RCC 7860 (cell line): Measurements from ENCODE around the gene ADGRA1.
"Not testable (repeated sequence)": the region's sequence is repeated elsewhere in the genome, so short reads cannot be mapped to it uniquely, and the experiment has no call there.

ENCODE experiments used
- DNase-seq: peaks from one replicate; pipeline ENCODE4 v3.0.0-alpha.2; 2015; ENCODE audit warnings: low spot score
- FAIRE-seq: peaks from 2 replicates; lab custom pipeline; 2012; peaks lifted over from hg19 to GRCh38; lab: Jason Lieb, UNC

The ADGRA1 gene

GRCh38 chr10:133110133-133110532, 22.4 kb downstream of the ADGRA1 start:
- FAIRE-seq (no peak), DNase-seq (peak; percentile 29)

DNA sequence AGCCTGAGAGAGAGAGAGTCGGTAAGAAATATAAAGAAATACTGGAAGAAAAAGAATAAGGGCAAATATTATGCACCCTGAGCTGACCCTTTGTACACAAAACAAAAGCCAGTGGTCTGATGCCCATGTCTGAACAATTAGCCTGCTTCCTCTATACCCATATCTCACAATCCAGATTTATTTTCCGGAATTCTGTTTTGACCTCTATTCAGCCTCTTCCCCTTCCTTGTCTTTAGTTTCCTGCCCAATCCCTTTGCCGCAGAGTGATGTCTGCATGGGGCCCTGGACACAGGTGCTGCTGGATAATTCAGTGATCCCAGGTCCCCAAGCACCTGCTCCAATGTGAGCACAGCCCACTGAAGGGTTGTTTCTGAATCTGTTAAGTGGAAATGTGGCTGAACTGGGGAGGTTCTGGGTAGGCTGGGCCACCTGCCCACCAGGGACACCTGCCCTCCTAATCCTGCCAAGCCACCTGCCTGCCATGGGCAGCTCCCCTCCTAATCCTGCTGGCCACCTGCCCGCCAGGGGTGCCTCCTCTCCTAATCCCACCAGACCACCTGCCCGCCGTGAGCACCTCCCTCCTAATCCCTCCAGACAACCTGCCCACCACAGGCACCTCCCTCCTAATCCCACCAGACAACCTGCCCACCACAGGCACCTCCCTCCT, 23.0 kb downstream of the ADGRA1 start:
- DNase-seq (no peak), FAIRE-seq (no peak)

- DNase-seq, FAIRE-seq: not testable (repeated sequence)
Measured at GRCh38 chr10:133111640-133112039, 23.9 kb downstream of the ADGRA1 start.

GRCh38 chr10:133113146-133113830, 25.6 kb downstream of the ADGRA1 start:
- no peak for FAIRE-seq
- no peak for DNase-seq

- FAIRE-seq (no peak), DNase-seq (no peak)
Measured at GRCh38 chr10:133113847-133114246, 26.1 kb downstream of the ADGRA1 start.

GRCh38 chr10:133114251-133114650, 26.5 kb downstream of the ADGRA1 start:
- no peak for FAIRE-seq
- DNase-seq, result no peak

GRCh38 chr10:133114726-133115452, 27.2 kb downstream of the ADGRA1 start:
- no peak for FAIRE-seq
- DNase-seq, result no peak

GRCh38 chr10:133115453-133115842, 27.7 kb downstream of the ADGRA1 start:
- FAIRE-seq, result no peak
- DNase-seq, result no peak

DNA sequence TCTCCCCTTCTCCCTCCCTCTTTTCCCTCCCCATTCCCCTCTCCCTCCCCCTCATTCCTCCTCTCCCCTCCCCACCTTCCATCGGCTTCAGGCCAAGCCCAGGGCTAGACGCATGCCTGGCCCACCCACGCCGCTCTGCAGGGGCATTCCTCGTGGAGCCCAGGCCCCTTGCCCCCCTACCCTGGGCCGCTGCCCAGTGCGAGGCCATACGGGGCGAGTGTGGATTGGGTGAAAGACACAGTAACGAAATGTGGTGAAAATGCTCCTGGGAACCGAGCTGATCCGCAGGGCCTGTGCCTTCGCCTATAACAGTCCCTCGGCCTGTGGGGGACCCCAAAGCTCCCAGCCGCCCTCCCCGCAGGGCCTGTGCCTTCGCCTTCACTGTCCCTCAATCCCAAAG, 28.3 kb downstream of the ADGRA1 start:
- no peak for FAIRE-seq
- DNase-seq, result no peak

DNA sequence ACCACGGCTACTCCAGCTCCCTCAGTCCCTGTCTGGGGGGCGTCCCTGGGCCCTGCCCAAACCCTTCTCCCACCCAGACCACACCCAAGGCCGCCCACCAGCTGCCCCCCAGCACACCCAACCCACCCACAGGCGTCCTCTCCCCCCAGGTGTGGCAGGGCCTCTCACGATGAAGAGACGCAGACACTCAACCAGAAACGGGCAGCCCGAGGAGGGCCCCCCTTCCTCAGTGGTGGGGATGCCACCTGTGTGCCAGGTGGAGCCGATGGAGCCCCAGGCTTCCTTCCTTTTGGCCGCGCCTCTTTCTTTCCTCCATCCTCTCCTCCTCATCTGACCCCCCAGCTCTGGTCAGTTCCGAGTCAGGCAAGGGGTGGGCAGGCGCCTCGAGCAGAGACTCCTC, 28.7 kb downstream of the ADGRA1 start:
- DNase-seq (no peak), FAIRE-seq (no peak)

DNA sequence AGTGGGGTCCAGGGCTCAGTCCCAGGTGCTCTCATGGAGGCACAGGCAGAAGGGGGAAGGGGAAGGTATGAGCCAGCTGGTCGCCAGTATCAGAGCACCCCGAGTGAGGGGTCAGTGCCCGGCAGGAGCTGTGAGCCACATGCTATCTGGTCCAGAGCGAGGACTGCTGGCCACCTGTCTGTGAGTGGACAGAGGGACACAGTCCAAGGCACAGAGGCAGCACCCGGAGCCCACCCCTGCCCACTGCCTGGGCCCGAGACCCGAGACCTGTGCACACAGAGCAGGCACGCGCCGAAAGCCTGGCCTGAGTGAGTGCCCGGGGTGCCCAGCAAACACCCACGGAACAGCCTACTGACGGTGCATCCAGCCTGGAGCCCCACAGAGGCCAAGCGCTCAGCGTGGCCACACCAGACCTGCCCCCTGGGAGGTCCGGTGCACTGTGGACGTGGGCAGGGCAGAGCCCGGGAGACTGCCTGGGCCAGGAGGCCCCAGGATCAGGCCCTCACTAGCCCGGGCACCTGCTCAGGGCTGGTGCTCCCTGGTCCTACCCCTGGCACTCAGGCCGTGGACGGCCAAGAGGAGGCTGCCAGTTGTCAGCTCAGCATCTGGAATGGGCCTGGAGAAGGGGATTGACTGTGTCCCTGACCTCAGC, 29.4 kb downstream of the ADGRA1 start:
- DNase-seq (no peak), FAIRE-seq (no peak)

GRCh38 chr10:133117688-133118071, 30.0 kb downstream of the ADGRA1 start:
- FAIRE-seq (no peak), DNase-seq (no peak)

DNA sequence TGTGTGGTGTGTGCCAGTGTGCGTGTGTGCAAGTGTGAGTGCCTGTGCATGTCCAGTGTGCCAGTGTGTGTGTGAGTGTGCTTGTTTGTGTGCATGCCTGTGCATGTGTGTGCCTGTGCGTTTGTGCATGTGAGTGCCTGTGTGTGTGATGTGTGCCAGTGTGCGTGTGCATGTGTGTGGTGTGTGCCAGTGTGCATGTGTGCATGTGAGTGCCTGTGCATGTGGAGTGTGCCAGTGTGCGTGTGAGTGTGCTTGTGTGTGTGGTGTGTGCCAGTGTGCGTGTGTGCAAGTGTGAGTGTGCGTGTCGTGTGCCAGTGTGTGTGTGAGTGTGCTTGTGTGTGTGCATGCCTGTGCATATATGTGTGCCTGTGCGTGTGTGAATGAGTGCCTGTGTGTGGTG, 33.8 kb downstream of the ADGRA1 start:
- no peak for FAIRE-seq

GRCh38 chr10:133122171-133122935, 34.6 kb downstream of the ADGRA1 start:
- no peak for FAIRE-seq

More for the DNA sequence above, 33.8 kb downstream of the ADGRA1 start:
- no peak for DNase-seq

DNA sequence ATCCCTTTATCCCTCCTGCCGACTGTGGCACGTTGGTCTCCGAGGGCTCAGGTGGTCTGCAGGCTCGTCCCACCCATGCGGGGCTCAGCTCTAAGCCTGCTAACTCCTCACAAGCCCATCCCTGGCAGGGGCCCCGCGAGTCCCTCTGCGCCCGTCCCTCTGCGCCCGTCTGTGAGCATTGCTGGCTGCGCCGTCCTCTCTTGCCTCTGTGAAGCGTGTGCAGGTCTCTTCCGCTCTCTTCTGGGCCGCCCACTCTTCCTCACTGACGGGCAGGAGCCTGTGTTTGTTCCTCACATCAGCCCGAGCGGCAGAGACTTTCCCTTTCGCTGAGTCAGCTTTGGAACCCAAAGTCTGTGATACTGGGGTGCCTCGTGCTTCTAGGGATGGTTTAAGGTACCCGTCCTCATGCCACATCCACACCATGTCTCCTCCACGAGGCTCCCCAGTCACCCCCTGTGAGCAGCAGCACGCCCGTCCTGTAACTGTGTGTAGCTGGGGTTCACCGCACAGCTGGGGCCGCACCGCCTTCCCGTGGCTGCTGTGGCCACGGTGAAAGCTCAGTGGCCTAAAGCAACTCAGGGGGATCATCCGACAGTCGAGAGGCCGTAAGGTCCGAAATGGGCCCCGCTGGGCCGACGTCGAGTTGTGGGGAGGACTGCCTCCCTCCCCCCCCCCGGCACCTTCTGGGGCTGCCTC, 35.5 kb downstream of the ADGRA1 start:
- DNase-seq (no peak), FAIRE-seq (no peak)

More at GRCh38 chr10:133122171-133122935, 34.6 kb downstream of the ADGRA1 start:
- DNase-seq, result no peak

DNA sequence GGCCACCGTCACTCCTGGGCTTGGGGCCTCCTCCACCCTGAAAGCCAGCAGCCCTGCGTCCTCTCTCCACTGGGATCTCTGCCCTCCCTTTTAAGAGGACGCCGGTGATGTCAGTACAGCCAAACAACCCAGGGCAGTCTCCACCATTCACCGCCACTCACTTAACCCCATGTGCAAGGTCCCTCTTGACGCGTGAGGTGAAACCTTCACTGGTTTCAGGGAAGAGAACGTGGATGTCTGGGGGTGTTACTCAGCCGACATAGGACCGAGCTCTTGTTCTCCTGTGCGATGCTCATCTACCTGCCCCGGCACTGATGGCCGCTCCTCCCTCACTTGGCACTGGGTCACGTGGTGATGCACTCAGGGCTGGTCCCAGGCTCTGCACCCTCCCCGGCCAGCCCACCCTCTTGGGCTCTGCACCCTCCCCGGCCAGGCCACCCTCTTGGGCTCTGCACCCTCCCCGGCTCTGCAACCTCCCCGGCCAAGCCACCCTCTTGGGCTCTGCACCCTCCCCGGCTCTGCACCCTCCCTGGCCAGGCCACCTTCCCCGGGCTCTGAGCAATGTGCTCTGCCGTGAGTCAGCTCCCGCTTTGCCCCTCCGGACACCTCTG, 36.1 kb downstream of the ADGRA1 start:
- DNase-seq (no peak), FAIRE-seq (no peak)

DNA sequence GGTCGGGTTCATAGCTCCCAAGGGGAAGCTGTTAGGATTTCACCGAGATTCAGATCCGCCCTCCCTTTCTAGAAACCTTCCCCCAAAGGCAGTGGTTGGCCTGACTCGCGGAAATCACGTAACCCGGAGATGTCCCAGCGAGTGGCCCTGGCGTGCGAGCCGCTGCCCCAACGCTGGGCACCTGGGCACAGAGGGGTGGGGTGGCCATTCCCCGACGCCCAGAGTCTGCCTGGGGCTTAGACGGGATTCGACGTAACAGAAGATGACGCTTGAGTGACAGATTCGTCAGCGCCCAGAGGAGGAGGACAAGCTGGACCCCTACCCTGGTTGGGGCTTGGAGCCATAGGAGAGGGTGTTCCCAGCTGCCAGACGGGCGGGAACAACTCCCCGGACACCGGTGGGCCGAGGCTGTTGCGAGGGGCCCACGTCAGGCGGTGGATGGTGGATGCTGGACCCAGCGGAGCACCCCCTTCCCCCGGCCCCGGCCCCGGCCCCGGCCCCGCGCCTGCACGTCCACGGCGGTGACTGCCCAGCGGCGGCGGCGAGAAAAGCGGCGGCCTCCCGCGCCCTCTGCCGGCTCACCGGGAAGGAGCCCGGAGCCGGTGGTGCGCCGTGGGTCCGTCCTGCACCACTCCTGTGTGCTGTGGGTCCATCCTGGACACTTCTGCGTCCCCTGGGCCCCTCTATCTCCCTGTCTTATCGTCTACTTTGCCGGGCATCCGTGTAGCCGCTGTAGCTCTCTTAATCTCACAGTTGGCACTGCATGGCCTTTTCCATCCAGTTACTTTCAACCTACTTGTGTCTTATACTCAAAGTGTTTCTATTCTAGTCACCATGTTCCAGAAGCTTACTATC, 36.9 kb downstream of the ADGRA1 start:
- no peak for DNase-seq
- no peak for FAIRE-seq

GRCh38 chr10:133125901-133126300, 38.2 kb downstream of the ADGRA1 start:
- DNase-seq, result no peak
- FAIRE-seq, result no peak
